IPS-18a (cell line): ENCODE data around the gene LRRC37B.
"Not testable (repeated sequence)": the region's sequence is repeated elsewhere in the genome, so short reads cannot be mapped to it uniquely, and the experiment has no call there.

Experiments used
- H3K27ac ChIP-seq: one replicate; pipeline ENCODE4 v1.5.1; 2013; ENCODE audit warnings: low read length
- H3K27me3 ChIP-seq: one replicate; pipeline ENCODE4 v1.6.1; 2013; ENCODE audit warnings: mild to moderate bottlenecking, low read length; ENCODE audit not compliant: control insufficient read depth, insufficient read depth
- H3K36me3 ChIP-seq: one replicate; pipeline ENCODE4 v1.6.1; 2013; ENCODE audit warnings: low read depth, low read length; ENCODE audit not compliant: control insufficient read depth
- H3K4me1 ChIP-seq: one replicate; pipeline ENCODE4 v1.6.1; 2013; ENCODE audit warnings: low read depth, low read length; ENCODE audit not compliant: control insufficient read depth
- H3K4me3 ChIP-seq: one replicate; pipeline ENCODE4 v1.5.1; 2013; ENCODE audit warnings: low read length
- H3K9ac ChIP-seq: one replicate; pipeline ENCODE4 v1.6.1; 2013; ENCODE audit warnings: mild to moderate bottlenecking, low read length, moderate library complexity
- H3K9me3 ChIP-seq: one replicate; pipeline ENCODE4 v1.6.1; 2013; ENCODE audit warnings: low read depth, low read length; ENCODE audit not compliant: control insufficient read depth

The LRRC37B gene

DNA sequence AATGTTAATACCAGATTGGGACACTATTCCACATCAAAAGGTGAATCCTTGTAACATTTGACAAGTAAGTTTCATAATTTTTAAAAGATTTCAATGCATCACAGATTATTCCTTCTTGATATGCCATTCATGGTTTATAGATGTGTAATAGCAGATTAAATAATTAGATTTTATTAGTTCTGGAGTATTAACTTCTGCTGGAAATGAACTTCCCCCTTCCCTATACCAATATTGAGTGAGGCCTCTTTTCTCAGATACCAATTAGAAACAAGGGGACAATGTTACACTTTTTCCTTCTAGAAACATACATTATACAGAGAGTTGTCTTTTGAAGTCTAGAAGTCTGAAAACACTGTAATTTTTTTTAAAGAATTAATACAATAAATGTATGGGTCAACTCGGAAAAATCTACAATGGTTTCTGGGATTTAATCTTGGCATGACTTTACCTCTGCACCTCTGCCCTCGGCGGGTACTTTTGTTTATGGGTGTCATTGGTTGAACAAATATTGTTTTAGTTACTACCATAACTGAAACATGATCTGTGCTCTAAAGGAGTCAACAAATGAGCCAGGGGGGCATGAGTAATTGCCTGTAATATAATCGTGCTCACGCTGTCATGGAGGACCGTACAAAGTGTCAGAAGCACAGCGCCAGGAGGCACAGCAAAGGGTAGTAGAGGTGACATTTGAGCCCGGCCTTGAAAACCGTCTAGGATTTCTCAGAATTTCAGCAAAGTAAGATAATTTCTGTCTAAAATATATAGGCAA lies 8.2 kb downstream of the LRRC37B start:
- Histone ChIP-seq H3K4me1 (no peaks in the 10 kb centered on the region), H3K27me3 (no peaks in the 10 kb centered on the region), H3K4me3 (no peak overlapping the region), H3K36me3 (peaks cover 12% of the 10 kb centered on the region), H3K9me3 (no peaks in the 10 kb centered on the region), H3K9ac (no peak overlapping the region), H3K27ac (no peak overlapping the region)

DNA sequence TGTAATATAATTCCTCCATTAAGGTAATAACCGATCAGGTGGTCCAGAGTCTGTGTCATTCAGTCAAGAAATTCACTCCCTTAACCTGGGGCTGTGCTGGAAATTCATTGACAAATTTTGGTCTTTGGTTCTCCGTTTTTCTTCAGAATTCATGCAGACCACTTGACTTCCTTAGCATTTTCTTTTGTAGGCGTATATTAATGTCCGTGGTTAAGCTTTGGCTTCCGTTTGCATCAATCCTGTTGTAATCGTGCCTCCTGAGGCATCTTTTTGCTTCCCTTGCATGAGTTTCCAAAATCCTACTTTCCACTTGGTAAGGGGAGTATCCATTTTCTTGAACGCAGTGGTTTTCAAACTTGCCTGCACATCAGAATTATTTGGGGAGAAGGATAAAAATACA lies 9.0 kb downstream of the LRRC37B start:
- peaks cover 12% of the 10 kb centered on the region for H3K36me3 ChIP-seq
- no peak overlapping the region for H3K4me3 ChIP-seq
- H3K4me1 ChIP-seq: no peaks in the 10 kb centered on the region
- no peaks in the 10 kb centered on the region for H3K9me3 ChIP-seq
- H3K27me3 ChIP-seq: no peaks in the 10 kb centered on the region
- H3K27ac ChIP-seq: no peak overlapping the region
- no peak overlapping the region for H3K9ac ChIP-seq

DNA sequence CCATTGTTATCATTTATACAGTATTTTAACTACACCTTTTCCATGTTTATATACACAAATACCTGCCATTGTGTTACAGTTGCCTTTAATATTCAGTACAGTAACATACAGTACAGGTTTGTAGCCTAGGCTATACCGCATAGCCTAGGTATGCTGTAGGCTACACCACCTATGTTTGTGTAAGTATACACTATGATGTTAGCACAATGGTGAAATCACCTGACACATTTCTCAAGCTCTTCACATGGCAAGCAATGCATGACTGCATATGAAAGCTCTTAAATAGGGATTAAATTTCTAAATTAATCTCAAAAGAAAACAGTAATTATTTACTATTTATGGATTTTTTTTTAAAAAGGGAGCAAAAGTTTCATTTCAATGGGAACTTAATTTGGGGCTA lies 12.0 kb downstream of the LRRC37B start:
- Histone ChIP-seq H3K27ac (no peak overlapping the region), H3K4me1 (no peaks in the 10 kb centered on the region), H3K9ac (no peak overlapping the region), H3K27me3 (no peaks in the 10 kb centered on the region), H3K36me3 (peaks cover 21% of the 10 kb centered on the region), H3K4me3 (no peak overlapping the region), H3K9me3 (no peaks in the 10 kb centered on the region)

DNA sequence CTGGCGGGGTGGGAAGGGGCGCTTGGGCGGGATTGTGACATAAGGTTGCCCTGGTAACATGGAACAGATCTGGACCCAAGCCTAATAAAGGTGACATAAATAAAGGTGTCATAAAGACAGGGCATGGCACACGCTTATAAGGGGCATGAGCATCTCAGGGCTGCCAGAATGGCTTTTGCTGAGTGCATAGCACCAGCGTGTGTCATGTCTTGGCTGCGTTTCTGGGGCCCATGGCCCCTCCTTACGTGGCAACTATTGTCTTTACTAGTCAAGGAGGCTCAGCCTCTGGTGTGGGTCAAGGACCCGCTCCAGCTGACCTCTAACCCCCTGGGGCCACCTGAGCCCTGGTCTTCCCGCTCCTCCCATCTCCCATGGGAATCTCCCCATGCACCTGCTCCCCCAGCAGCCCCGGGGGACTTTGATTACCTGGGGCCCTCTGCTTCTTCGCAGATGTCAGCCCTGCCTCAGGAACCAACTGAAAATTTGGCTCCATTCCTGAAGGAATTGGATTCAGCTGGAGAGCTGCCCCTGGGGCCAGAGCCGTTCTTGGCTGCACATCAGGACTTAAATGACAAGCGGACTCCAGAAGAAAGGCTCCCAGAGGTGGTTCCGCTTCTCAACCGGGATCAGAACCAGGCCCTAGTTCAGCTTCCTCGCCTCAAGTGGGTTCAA lies 13.9 kb downstream of the LRRC37B start:
- no peak overlapping the region for H3K27ac ChIP-seq
- H3K27me3 ChIP-seq: no peaks in the 10 kb centered on the region
- no peak overlapping the region for H3K4me3 ChIP-seq
- no peak overlapping the region for H3K9ac ChIP-seq
- no peaks in the 10 kb centered on the region for H3K9me3 ChIP-seq
- no peaks in the 10 kb centered on the region for H3K4me1 ChIP-seq
- H3K36me3 ChIP-seq: peaks cover 21% of the 10 kb centered on the region

DNA sequence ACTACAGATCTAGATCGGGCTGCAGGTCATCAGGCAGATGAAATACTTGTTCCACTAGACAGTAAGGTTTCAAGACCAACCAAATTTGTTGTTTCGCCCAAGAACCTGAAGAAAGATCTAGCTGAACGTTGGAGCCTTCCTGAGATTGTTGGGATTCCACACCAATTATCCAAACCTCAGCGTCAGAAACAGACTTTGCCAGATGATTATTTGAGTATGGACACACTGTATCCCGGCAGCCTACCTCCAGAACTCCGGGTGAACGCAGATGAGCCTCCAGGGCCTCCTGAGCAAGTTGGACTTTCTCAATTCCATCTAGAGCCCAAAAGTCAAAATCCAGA lies 14.4 kb downstream of the LRRC37B start:
- Histone ChIP-seq H3K4me1 (no peaks in the 10 kb centered on the region), H3K27ac (no peak overlapping the region), H3K9me3 (no peaks in the 10 kb centered on the region), H3K9ac (no peak overlapping the region), H3K36me3 (peaks cover 20% of the 10 kb centered on the region), H3K27me3 (no peaks in the 10 kb centered on the region), H3K4me3 (no peak overlapping the region)

DNA sequence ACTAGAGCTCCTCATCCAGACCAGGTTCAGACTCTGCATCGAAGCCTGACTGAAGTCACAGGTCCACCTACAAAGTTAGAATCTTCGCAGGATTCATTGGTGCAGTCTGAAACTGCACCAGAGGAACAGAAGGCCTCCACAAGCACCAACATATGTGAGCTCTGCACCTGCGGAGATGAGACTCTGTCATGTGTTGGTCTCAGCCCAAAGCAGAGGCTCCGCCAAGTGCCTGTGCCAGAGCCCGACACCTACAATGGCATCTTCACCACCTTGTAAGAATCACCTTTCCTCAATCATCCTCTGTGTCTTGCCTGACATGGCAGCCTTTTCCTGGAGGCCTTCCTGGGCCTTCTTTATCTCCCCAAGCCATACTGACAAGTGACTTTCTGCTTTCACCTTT lies 15.4 kb downstream of the LRRC37B start:
- H3K36me3 ChIP-seq: peaks cover 16% of the 10 kb centered on the region
- H3K9me3 ChIP-seq, H3K4me1 ChIP-seq, H3K9ac ChIP-seq, H3K27ac ChIP-seq, H3K27me3 ChIP-seq, H3K4me3 ChIP-seq: not testable (repeated sequence)

DNA sequence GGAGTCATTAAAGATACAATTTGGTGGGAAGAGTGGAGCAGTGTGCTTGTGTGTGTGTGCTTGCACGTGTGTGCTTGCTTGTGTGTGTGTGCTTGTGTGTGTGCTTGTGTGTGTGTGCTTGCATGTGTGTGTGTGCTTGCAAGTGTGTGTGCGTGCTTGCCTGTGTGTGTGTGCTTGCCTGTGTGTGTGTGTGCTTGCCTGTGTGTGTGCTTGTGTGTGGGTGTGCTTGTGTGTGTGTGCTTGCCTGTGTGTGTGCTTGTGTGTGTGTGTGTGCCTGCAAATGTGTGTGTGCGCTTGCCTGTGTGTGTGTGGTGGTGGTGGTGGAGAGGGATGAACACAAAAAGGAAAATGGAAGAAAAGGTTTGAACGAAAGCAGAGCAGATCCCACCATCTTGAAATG lies 20.1 kb downstream of the LRRC37B start:
- not testable (repeated sequence) for H3K4me3 ChIP-seq, H3K4me1 ChIP-seq, H3K27ac ChIP-seq, H3K27me3 ChIP-seq, H3K36me3 ChIP-seq, H3K9ac ChIP-seq, H3K9me3 ChIP-seq

DNA sequence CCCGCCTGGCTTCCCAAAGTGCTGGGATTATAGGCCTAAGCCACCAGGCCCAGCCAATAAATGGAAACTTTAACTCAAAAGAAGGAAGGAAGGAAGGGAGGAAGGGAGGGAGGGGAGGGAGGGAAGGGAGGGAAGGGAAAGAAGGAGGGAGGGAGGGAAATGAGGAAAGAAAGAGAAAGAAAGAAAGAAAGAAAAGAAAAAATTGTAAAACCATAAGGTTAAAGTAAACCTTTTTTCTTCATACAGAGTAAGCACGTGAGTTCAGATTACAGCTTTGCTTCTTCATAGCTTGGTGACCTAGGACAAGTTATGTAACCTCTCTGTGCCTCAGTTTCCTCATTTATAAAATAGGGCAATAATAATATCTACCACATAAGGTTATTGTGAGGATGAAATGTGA lies 26.0 kb downstream of the LRRC37B start:
- no peak overlapping the region for H3K27ac ChIP-seq
- H3K4me3 ChIP-seq: no peak overlapping the region
- H3K9ac ChIP-seq: no peak overlapping the region
- H3K36me3 ChIP-seq: peaks cover 20% of the 10 kb centered on the region
- no peaks in the 10 kb centered on the region for H3K4me1 ChIP-seq
- H3K9me3 ChIP-seq: no peaks in the 10 kb centered on the region
- H3K27me3 ChIP-seq: no peaks in the 10 kb centered on the region

DNA sequence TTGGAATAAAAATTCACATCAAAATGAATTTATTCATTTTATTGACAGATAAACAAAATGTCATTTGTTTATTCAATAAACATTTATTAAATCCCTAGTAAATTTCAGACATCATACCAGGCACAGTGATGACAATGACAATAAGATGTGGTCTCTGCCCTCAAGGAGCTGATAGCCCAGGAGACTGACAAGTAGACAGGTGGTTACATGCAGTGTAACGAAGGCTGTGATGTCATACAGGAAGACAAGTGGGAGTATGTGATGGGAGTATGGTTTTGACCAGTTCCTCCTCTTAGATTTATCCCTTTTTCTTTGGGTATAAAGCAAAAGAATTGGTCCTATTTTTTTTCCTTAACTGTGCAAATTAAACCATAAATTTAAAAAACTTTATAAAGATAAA lies 26.6 kb downstream of the LRRC37B start:
- H3K4me3 ChIP-seq, H3K27ac ChIP-seq, H3K27me3 ChIP-seq, H3K9me3 ChIP-seq, H3K9ac ChIP-seq, H3K4me1 ChIP-seq: not testable (repeated sequence)
- peaks cover 20% of the 10 kb centered on the region for H3K36me3 ChIP-seq

DNA sequence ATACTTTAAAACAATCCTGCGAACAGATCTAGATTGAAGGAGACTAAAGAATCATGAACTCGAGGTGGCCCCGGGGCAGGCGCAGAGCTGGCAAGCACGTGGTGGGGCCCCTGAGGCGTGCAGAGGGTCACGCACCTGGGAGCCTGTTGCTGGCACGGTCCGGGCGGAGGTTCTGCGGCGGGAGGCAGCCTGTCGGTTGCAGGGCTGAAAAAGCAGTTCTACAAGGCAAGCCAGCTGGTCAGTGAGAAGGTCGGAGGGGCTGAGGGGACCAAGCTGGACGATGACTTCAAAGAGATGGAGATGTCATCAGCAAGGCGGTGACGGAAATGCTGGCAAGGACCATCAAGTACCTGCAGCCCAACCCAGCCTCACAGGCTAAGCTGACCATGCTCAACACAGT lies 33.1 kb downstream of the LRRC37B start:
- not testable (repeated sequence) for H3K4me3 ChIP-seq, H3K9me3 ChIP-seq, H3K27ac ChIP-seq, H3K27me3 ChIP-seq, H3K4me1 ChIP-seq, H3K9ac ChIP-seq
- peaks cover 25% of the 10 kb centered on the region for H3K36me3 ChIP-seq

DNA sequence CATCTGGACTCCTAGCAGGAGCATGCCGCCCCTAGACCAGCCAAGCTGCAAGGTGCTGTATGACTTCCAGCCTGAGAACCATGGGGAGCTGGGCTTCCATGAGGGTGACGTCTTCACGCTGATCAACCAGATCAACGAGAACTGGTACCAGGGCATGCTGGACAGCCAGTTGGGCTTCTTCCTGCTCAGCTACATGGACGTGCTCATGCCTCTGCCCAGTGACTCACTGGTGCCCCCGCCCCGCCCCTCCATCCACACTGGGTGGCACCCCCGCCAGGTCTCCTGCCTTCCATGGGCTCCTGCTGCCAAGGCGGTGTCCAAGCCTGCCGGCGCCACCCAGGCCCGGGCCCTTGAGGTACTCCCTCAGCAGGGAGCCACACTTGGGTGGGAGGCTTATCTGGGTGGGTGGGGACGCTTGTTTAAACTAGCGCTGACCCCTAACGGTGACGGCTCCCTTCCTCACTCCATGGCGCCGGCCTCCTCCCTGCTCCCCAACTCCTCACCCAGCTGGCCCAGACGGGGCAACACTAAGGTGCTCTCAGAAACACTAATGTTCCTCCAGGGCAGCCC lies 34.2 kb downstream of the LRRC37B start:
- not testable (repeated sequence) for H3K27me3 ChIP-seq, H3K9me3 ChIP-seq, H3K4me3 ChIP-seq

DNA sequence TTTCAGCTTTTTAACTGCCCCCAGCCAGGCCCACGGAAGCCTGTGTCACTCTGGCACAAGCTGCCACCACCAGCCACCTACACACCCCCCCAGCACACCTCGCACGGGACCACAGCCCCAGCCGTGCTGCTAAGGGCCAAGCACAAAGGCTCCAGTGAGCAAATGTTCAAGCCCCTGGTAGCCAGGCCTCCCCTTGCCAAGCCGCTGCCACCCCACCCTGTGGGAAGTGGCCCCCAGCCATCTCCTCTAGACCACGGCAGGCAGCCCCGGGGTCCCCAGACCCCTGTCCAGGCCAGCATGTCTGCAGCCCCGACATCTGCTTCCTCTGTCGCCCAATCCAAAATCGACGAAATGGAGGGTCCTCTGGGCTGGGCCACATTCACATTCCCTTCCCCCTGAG lies 35.1 kb downstream of the LRRC37B start:
- H3K36me3 ChIP-seq: peaks cover 11% of the 10 kb centered on the region
- not testable (repeated sequence) for H3K27me3 ChIP-seq, H3K9me3 ChIP-seq, H3K4me1 ChIP-seq, H3K4me3 ChIP-seq, H3K9ac ChIP-seq, H3K27ac ChIP-seq

More for the DNA sequence above, 34.2 kb downstream of the LRRC37B start:
- not testable (repeated sequence) for H3K27ac ChIP-seq, H3K9ac ChIP-seq, H3K4me1 ChIP-seq
- H3K36me3 ChIP-seq: peaks cover 15% of the 10 kb centered on the region
